Keratinocyte (primary cell): ENCODE results near the gene IFT122.

Experiments used
- CTCF ChIP-seq, 3 experiments: IDR thresholded peaks in 1 of 3; conservative IDR thresholded peaks in 1 of 3; optimal IDR thresholded peaks in 1 of 3; 2 replicates in 2 of 3; 3 replicates in 1 of 3; pipeline versions ENCODE3 to v1.5.1; 2011; ENCODE audit warnings: low read length in 3 of 3, mild to moderate bottlenecking in 3 of 3, moderate library complexity in 2 of 3, control low read depth in 1 of 3, inconsistent platforms in 1 of 3; ENCODE audit not compliant: insufficient read depth in 2 of 3; ENCODE audit errors: extremely low read depth in 1 of 3
- EZH2 ChIP-seq: IDR thresholded peaks from one replicate; pipeline ENCODE4 v1.6.1; 2012; ENCODE audit warnings: inconsistent platforms, mild to moderate bottlenecking, low read length, moderate library complexity

GRCh38 chr3:129563332-129563731 is 123.3 kb downstream of the IFT122 start:
- TF ChIP-seq CTCF (optimal IDR thresholded peaks at IDR 0.05 in 1 of 3, IDR thresholded peaks at IDR 0.05 in 1 of 3, conservative IDR thresholded peaks at IDR 0.05 in 1 of 3; ENCODE audit: extremely low read depth in 1 of 3, insufficient read depth in 2 of 3, low read length in 3 of 3) = no peak
- no peak for TF ChIP-seq EZH2
